ENCODE results near the gene ARL3. TPM values are rescaled to one million over a fixed set of nuclear protein-coding genes. Genes with fewer than 3 reads are reported as not detected.
A peak's percentile ranks its signal among the peaks of the same experiment; 100 is the strongest.
"Not testable (repeated sequence)": the region's sequence is repeated elsewhere in the genome, so short reads cannot be mapped to it uniquely, and the experiment has no call there.

ARL3 gene
- total RNA-seq: 1 to 10 TPM; 1.4 to 9.1 (median 2.4) TPM

- H3K4me1 ChIP-seq: peaks cover 0 to 17% (median 0%) of the 10 kb centered on the region in 4 donors
- H3K4me3 ChIP-seq: peak within 1 kb of the TSS; percentile 82 to 93 (median 89)
- TF ChIP-seq POLR2A (IDR thresholded peaks at IDR 0.05) (peak in 1 of 2 donors; percentile 42), CTCF (IDR thresholded peaks at IDR 0.05) (peak; percentile 1 to 60 (median 45))
- H3K27ac ChIP-seq: peak within 1 kb of the TSS; percentile 83 to 90 (median 86)
- DNase-seq: peak; percentile 94 to 98 (median 98)
- no peaks in the 10 kb centered on the region for H3K36me3 ChIP-seq
- H3K27me3 ChIP-seq: no peaks in the 10 kb centered on the region
- no peaks in the 10 kb centered on the region for H3K9me3 ChIP-seq
Observed at GRCh38 chr10:102713814-102714620, at the start of gene ARL3. ARL3 (minus strand) TSS chr10:102714397; CDS start chr10:102714275, 122 bp downstream.

GRCh38 chr10:102763037-102763607, 48.9 kb upstream of the ARL3 start:
- Histone ChIP-seq H3K27ac (no peak overlapping the region), H3K4me3 (no peak overlapping the region), H3K36me3 (peaks cover 0 to 4% (median 0%) of the 10 kb centered on the region in 3 donors), H3K4me1 (peaks cover 0 to 15% (median 0%) of the 10 kb centered on the region in 4 donors), H3K27me3 (no peaks in the 10 kb centered on the region), H3K9me3 (no peaks in the 10 kb centered on the region)
- no peak for TF ChIP-seq CTCF (IDR thresholded peaks at IDR 0.05)
- TF ChIP-seq POLR2A (IDR thresholded peaks at IDR 0.05): no peak
- no peak for DNase-seq

GRCh38 chr10:102762401-102763015, 48.3 kb upstream of the ARL3 start:
- peaks cover 0 to 15% (median 0%) of the 10 kb centered on the region in 4 donors for H3K4me1 ChIP-seq
- H3K27me3 ChIP-seq: no peaks in the 10 kb centered on the region
- no peak for DNase-seq
- no peak overlapping the region for H3K27ac ChIP-seq
- TF ChIP-seq POLR2A (IDR thresholded peaks at IDR 0.05) (no peak), CTCF (IDR thresholded peaks at IDR 0.05) (no peak)
- H3K4me3 ChIP-seq: no peak overlapping the region
- H3K36me3 ChIP-seq: peaks cover 0 to 4% (median 0%) of the 10 kb centered on the region in 3 donors
- no peaks in the 10 kb centered on the region for H3K9me3 ChIP-seq

- H3K4me1 ChIP-seq: peaks cover 0 to 10% (median 0%) of the 10 kb centered on the region in 4 donors
- H3K9me3 ChIP-seq: no peaks in the 10 kb centered on the region
- H3K4me3 ChIP-seq: no peak overlapping the region
- no peaks in the 10 kb centered on the region for H3K27me3 ChIP-seq
- TF ChIP-seq CTCF (IDR thresholded peaks at IDR 0.05) (no peak), POLR2A (IDR thresholded peaks at IDR 0.05) (no peak)
- no peak for DNase-seq
- no peak overlapping the region for H3K27ac ChIP-seq
- peaks cover 0 to 4% (median 0%) of the 10 kb centered on the region in 3 donors for H3K36me3 ChIP-seq
Observed at GRCh38 chr10:102761981-102762380, 47.8 kb upstream of the ARL3 start.

- Histone ChIP-seq H3K4me1 (no peaks in the 10 kb centered on the region), H3K27ac (peak overlapping the region in 1 of 4 donors; percentile 41), H3K4me3 (no peak overlapping the region), H3K9me3 (no peaks in the 10 kb centered on the region), H3K36me3 (peaks cover 0 to 4% (median 0%) of the 10 kb centered on the region in 3 donors), H3K27me3 (no peaks in the 10 kb centered on the region)
- DNase-seq: no peak
- TF ChIP-seq CTCF (IDR thresholded peaks at IDR 0.05) (no peak), POLR2A (IDR thresholded peaks at IDR 0.05) (no peak)
Observed at GRCh38 chr10:102759497-102760210, 45.5 kb upstream of the ARL3 start.

- not testable (repeated sequence) for H3K36me3 ChIP-seq, DNase-seq, H3K4me3 ChIP-seq, H3K4me1 ChIP-seq, H3K9me3 ChIP-seq, H3K27me3 ChIP-seq
- H3K27ac ChIP-seq: peak overlapping the region in 1 of 4 donors; percentile 49
Observed at GRCh38 chr10:102758933-102759262, 44.7 kb upstream of the ARL3 start.

All from Peyer's patch (tissue), 4 donors.